Endothelial cell of umbilical vein (primary cell): ENCODE measurements around the gene SPEF1. TPM values are rescaled to one million over a fixed set of nuclear protein-coding genes. Genes with fewer than 3 reads are reported as not detected.

Experiments used
- BruUV-seq: library from RNA; stranded (reverse); fragments of 400-500 nt; replicated peaks from 2 replicates; lab custom pipeline; 2021; lab: Mats Ljungman, UMichigan
- CTCF ChIA-PET: fragments of 300-600, 350-600 bp; sonication (Branson Sonifier 250); formaldehyde crosslinking; loops from one replicate; lab custom pipeline; 2021; ENCODE audit warnings: antibody characterized with exemption, inconsistent platforms; lab: Charles Lee
- POLR2A ChIA-PET: fragments of 300-600, 350-600 bp; sonication (Branson Sonifier 250); formaldehyde crosslinking; loops from one replicate; lab custom pipeline; 2021; ENCODE audit warnings: antibody characterized with exemption, inconsistent platforms; lab: Charles Lee
- DNase-seq: peaks from one replicate; pipeline ENCODE4 v3.0.0-alpha.2; 2011; ENCODE audit warnings: low read depth, low spot score
- FAIRE-seq: peaks from 2 replicates; lab custom pipeline; 2011; peaks lifted over from hg19 to GRCh38; lab: Jason Lieb, UNC
- H2AFZ ChIP-seq: 2 replicates; pipeline ENCODE4 v1.6.0; 2012; ENCODE audit warnings: low read depth, low read length, control low read depth, inconsistent platforms
- H3K27ac ChIP-seq: 2 replicates; pipeline ENCODE4 v1.5.1; 2011; ENCODE audit warnings: low read depth, mild to moderate bottlenecking, control low read depth, low read length, moderate library complexity; ENCODE audit not compliant: insufficient read depth
- H3K27me3 ChIP-seq, 2 experiments: 2 replicates each; pipeline versions ENCODE4 v1.6.0 to v1.6.1; 2011; ENCODE audit warnings: low read length in 2 of 2, mixed read lengths in 1 of 2; ENCODE audit not compliant: control insufficient read depth in 2 of 2, insufficient read depth in 2 of 2
- H3K36me3 ChIP-seq, 2 experiments: 2 replicates in 1 of 2; 3 replicates in 1 of 2; pipeline ENCODE4 v1.5.1; 2011; ENCODE audit warnings: low read length in 2 of 2, mild to moderate bottlenecking in 1 of 2, moderate library complexity in 1 of 2; ENCODE audit not compliant: control insufficient read depth in 2 of 2, insufficient read depth in 2 of 2; ENCODE audit errors: extremely low read depth in 1 of 2
- H3K4me1 ChIP-seq: 3 replicates; pipeline ENCODE4 v1.5.1; 2011; ENCODE audit warnings: mild to moderate bottlenecking, low read length; ENCODE audit not compliant: control insufficient read depth, insufficient read depth; ENCODE audit errors: extremely low read depth
- H3K4me2 ChIP-seq: 2 replicates; pipeline ENCODE4 v1.6.1; 2011; ENCODE audit warnings: low read length, control low read depth, mixed read lengths; ENCODE audit not compliant: insufficient read depth
- H3K4me3 ChIP-seq, 3 experiments: fragments of 200-600 bp in 1 of 3; sonication (generic), shearing (Covaris generic) in 1 of 3; replicated peaks in 1 of 3; 2 replicates each; pipeline ENCODE4 v1.5.1; 2011 to 2016; ENCODE audit warnings: control low read depth in 3 of 3, low read length in 3 of 3, mild to moderate bottlenecking in 2 of 3, inconsistent platforms in 1 of 3, low read depth in 1 of 3, moderate library complexity in 1 of 3; ENCODE audit not compliant: insufficient read depth in 1 of 3
- H3K79me2 ChIP-seq: 2 replicates; pipeline ENCODE4 v1.6.0; 2012; ENCODE audit warnings: low read length, inconsistent platforms; ENCODE audit not compliant: control insufficient read depth, insufficient read depth
- H3K9ac ChIP-seq: replicated peaks from 2 replicates; pipeline ENCODE3; 2011; ENCODE audit warnings: low read length, control low read depth; ENCODE audit not compliant: insufficient read depth; ENCODE audit errors: extremely low read depth
- H3K9me1 ChIP-seq: replicated peaks from 3 replicates; pipeline ENCODE4 v1.6.0; 2011; ENCODE audit warnings: mild to moderate bottlenecking, low read length; ENCODE audit not compliant: control insufficient read depth, insufficient read depth; ENCODE audit errors: extremely low read depth
- H3K9me3 ChIP-seq: replicated peaks from 2 replicates; pipeline ENCODE4 v1.5.1; 2012; ENCODE audit warnings: low read length, inconsistent platforms; ENCODE audit not compliant: control insufficient read depth, insufficient read depth
- H4K20me1 ChIP-seq: replicated peaks from 2 replicates; pipeline ENCODE3; 2011; ENCODE audit warnings: mild to moderate bottlenecking, low read length; ENCODE audit not compliant: control insufficient read depth, insufficient read depth; ENCODE audit errors: extremely low read depth
- CTCF ChIP-seq, 2 donors: IDR thresholded peaks; 1 replicate in 1 of 2; 2 replicates in 1 of 2; pipeline ENCODE4 v1.5.1; 2011; ENCODE audit warnings: low read length in 2 of 2, mild to moderate bottlenecking in 2 of 2, moderate library complexity in 2 of 2, control low read depth in 1 of 2, inconsistent platforms in 1 of 2, low read depth in 1 of 2; ENCODE audit not compliant: insufficient read depth in 1 of 2; ENCODE audit errors: extremely low read depth in 1 of 2
- EZH2 ChIP-seq: IDR thresholded peaks from 2 replicates; pipeline ENCODE4 v1.6.1; 2012; ENCODE audit warnings: borderline replicate concordance, low read depth, mild to moderate bottlenecking, moderate library complexity, low read length, inconsistent platforms; ENCODE audit not compliant: severe bottlenecking
- FOS ChIP-seq: IDR thresholded peaks from 2 replicates; pipeline ENCODE4 v1.6.1; 2011; ENCODE audit warnings: mild to moderate bottlenecking, low read length, moderate library complexity, borderline replicate concordance; ENCODE audit not compliant: insufficient read depth
- GATA2 ChIP-seq: IDR thresholded peaks from 2 replicates; pipeline ENCODE4 v1.7.0; 2011; ENCODE audit warnings: low read depth, mild to moderate bottlenecking, moderate library complexity, mixed read lengths, low read length; ENCODE audit not compliant: insufficient read length, insufficient read depth
- JUN ChIP-seq: IDR thresholded peaks from 2 replicates; pipeline ENCODE4 v1.6.1; 2011; ENCODE audit warnings: borderline replicate concordance, low read depth; ENCODE audit not compliant: insufficient read length, insufficient read depth
- MYC ChIP-seq: IDR thresholded peaks from one replicate; pipeline ENCODE4 v1.6.1; 2011; ENCODE audit warnings: mild to moderate bottlenecking, low read depth, low read length
- POLR2A ChIP-seq: IDR thresholded peaks from 2 replicates; pipeline ENCODE4 v1.6.1; 2012; ENCODE audit warnings: low read depth, mild to moderate bottlenecking, control low read depth, low read length
- POLR2AphosphoS5 ChIP-seq: IDR thresholded peaks from 2 replicates; pipeline ENCODE4 v1.6.1; 2012; ENCODE audit warnings: low read depth, mild to moderate bottlenecking, control low read depth, low read length, moderate library complexity; ENCODE audit not compliant: insufficient read depth
- dilution Hi-C: fragments of 300-500 bp; cut with MboI; formaldehyde crosslinking; loops from one replicate; pipeline ENCODE4 v1.15.0; 2019; ENCODE audit warnings: low sequenced_read_pairs; ENCODE audit not compliant: extremely low pct_ligation_motif_present
- intact Hi-C: fragments of 100-400 bp; cut with micrococcal nuclease; formaldehyde crosslinking; loops from one replicate; pipeline ENCODE4 v1.10.0; 2022
- polyA plus RNA-seq, 4 experiments: library from polyadenylated mRNA; depleted of rRNA in 3 of 4; stranded (reverse) in 3 of 4; unstranded in 1 of 4; fragments of >200 nt; gene quantifications; 2 replicates each; pipeline versions ENCODE4 v1.2.1 to v1.2.3, GENCODE V29; 2011 to 2012; ENCODE audit warnings: missing spikeins in 1 of 4
- total RNA-seq: library from RNA; stranded (reverse); gene quantifications from 2 replicates; pipeline ENCODE4 v1.2.3, GENCODE V29; 2021
- TF ChIP-seq, protein P1 (sequence below): IDR thresholded peaks from 2 replicates; pipeline ENCODE4 v1.6.1; 2011; ENCODE audit not compliant: insufficient read depth, insufficient read length

Gene SPEF1
- total and polyA plus RNA-seq, 2 donors (not counting 3 experiments of a cell fraction or from before 2014, with no cell fraction given), result 0.07 to 0.44 TPM

GRCh38 chr20:3777716-3778629 lies 3.3 kb downstream of the SPEF1 start:
- Histone ChIP-seq H3K4me2 (peak overlapping the region; percentile 74), H3K27ac (no peak overlapping the region), H3K79me2 (no peaks in the 10 kb centered on the region), H3K36me3 (no peaks in the 10 kb centered on the region), H4K20me1 (no peaks in the 10 kb centered on the region), H3K9ac (no peak overlapping the region), H3K9me1 (no peaks in the 10 kb centered on the region), H2AFZ (peak overlapping the region; percentile 88), H3K9me3 (no peaks in the 10 kb centered on the region), H3K27me3 (peaks cover 8 to 19% of the 10 kb centered on the region in 2 experiments), H3K4me1 (peaks cover 15% of the 10 kb centered on the region), H3K4me3 (peak overlapping the region; percentile 26 to 57 (median 34))
- ChIA-PET POLR2A (interaction anchor here (1.5 kb wide), 1 partner anchor 10 kb away, joined by 4 read pairs; the partner anchor contains the start of gene ADISSP), CTCF (interaction anchor here (0.6 to 3.3 kb wide), 13 partner anchors 8 to 214 kb away, joined by 3 to 34 read pairs (median 5); partner anchors contain the start of genes ADISSP, AP5S1, CENPB and HSPA12B)
- TF ChIP-seq GATA2, result no peak
- no peak for TF ChIP-seq POLR2AphosphoS5
- no peak for TF ChIP-seq JUN
- TF ChIP-seq FOS, result no peak
- TF ChIP-seq POLR2A, result no peak
- no peak for TF ChIP-seq MYC
- peak; percentile 70 for TF ChIP-seq EZH2
- TF ChIP-seq, protein P1, sequence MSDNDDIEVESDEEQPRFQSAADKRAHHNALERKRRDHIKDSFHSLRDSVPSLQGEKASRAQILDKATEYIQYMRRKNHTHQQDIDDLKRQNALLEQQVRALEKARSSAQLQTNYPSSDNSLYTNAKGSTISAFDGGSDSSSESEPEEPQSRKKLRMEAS, result no peak
- peak in 1 of 2 donors; percentile 4 for TF ChIP-seq CTCF (IDR thresholded peaks at IDR 0.05; ENCODE audit: extremely low read depth in 1 of 2, insufficient read depth in 1 of 2, low read depth in 1 of 2, low read length in 2 of 2)
- intact Hi-C loops (loop anchor here (1.0 kb wide), 1 partner anchor 10 kb away; no protein-coding TSS in a partner anchor), dilution Hi-C loops (no loop called here)
- DNase-seq (peak; percentile 39), FAIRE-seq (peak; percentile 78)
- no TSS peak for BruUV-seq
